Measurements from ENCODE around the gene TFPI.

TFPI gene

GRCh38 chr2:187486241-187486640 lies 68.0 kb downstream of the TFPI start:
- Histone ChIP-seq H3K14ac (ENCODE audit: low read length) (no peak overlapping the region), H3K4me2 (ENCODE audit: insufficient read depth, low read length, poor library complexity, severe bottlenecking) (no peak overlapping the region), H2BK12ac (ENCODE audit: low read length) (no peak overlapping the region), H3K79me1 (ENCODE audit: low read depth, low read length) (no peaks in the 10 kb centered on the region), H4K91ac (ENCODE audit: low read depth, low read length, poor library complexity) (no peak overlapping the region), H3K4me1 (ENCODE audit: control insufficient read depth in 2 of 2, insufficient read depth in 1 of 2, low read depth in 1 of 2, low read length in 2 of 2) (no peaks in the 10 kb centered on the region), H3K18ac (ENCODE audit: low read length) (no peak overlapping the region), H3K27ac (replicated peaks; ENCODE audit: low read length) (no peak overlapping the region), H3K27me3 (ENCODE audit: control insufficient read depth in 3 of 3, insufficient read depth in 3 of 3, low read depth in 1 of 3, low read length in 3 of 3) (no peaks in the 10 kb centered on the region), H2AFZ (ENCODE audit: low read length) (no peak overlapping the region), H2BK120ac (ENCODE audit: low read depth, low read length) (no peak overlapping the region), H3K9ac (ENCODE audit: low read depth, low read length, poor library complexity) (no peak overlapping the region), H2BK5ac (ENCODE audit: low read length) (no peak overlapping the region), H2AK5ac (ENCODE audit: low read depth, low read length) (no peak overlapping the region), H4K8ac (ENCODE audit: low read depth, low read length) (no peak overlapping the region), H3K23ac (ENCODE audit: low read depth, low read length, poor library complexity) (no peak overlapping the region), H2BK15ac (ENCODE audit: low read length) (no peak overlapping the region), H3K36me3 (replicated peaks in 1 of 2; ENCODE audit: control insufficient read depth in 2 of 2, insufficient read depth in 2 of 2, low read length in 2 of 2) (no peaks in the 10 kb centered on the region), H3K9me3 (replicated peaks in 1 of 2; ENCODE audit: control insufficient read depth in 2 of 2, insufficient read depth in 1 of 2, low read depth in 1 of 2, low read length in 2 of 2) (no peaks in the 10 kb centered on the region), H3K4ac (ENCODE audit: low read length) (no peak overlapping the region), H3K4me3 (ENCODE audit: low read length in 2 of 2) (no peak overlapping the region)
- DNase-seq (ENCODE audit: low spot score) = no peak

DNA sequence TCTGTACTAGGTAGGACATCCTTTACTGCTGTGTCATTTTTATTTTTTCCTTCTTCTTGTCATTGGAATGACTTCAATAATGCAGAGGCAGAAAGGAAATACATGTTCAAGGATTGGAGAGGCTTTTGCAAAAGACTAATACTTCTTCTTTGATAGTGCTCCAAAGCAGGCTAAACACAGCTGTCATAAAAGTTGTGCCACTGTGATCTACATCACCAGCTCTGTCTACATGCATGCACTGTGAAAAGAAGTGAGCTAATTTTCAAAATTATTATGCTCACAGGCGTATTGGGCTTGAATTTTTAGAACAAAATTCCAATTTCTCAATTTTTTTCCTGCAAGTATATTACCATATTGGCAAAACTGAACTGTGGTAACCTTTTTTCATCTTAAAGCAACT lies 68.7 kb downstream of the TFPI start:
- no CpG with 5 or more reads among the region's 1 CpG for WGBS, 2 donors (ENCODE audit: extremely low coverage in 2 of 2, insufficient read length in 2 of 2, insufficient replicate concordance in 1 of 2)
- H3K36me3 ChIP-seq (replicated peaks in 1 of 2; ENCODE audit: control insufficient read depth in 2 of 2, insufficient read depth in 2 of 2, low read length in 2 of 2) = no peaks in the 10 kb centered on the region

DNA sequence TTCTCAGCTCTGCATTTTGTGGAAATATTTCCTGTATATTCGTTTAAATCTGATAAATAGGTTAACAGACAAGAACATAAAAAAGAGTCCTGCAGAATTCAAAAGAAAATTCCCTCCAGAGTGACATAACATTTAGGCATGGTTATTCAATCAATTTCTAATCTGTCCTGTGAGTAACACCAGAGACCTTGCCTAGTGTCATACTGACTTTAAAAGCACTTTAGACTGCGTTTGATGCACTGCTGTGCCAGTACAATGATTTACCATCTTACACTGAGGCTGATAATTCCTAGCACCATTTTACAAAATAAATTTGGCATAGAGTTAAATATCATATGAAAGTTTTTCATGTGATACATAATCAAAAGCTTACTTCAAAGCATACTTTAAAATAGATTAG lies 70.7 kb downstream of the TFPI start:
- Histone ChIP-seq H2BK120ac (ENCODE audit: low read depth, low read length) (no peak overlapping the region), H3K4me2 (ENCODE audit: insufficient read depth, low read length, poor library complexity, severe bottlenecking) (no peak overlapping the region), H3K9ac (ENCODE audit: low read depth, low read length, poor library complexity) (no peak overlapping the region), H3K9me3 (replicated peaks in 1 of 2; ENCODE audit: control insufficient read depth in 2 of 2, insufficient read depth in 1 of 2, low read depth in 1 of 2, low read length in 2 of 2) (no peaks in the 10 kb centered on the region), H3K27ac (replicated peaks; ENCODE audit: low read length) (no peak overlapping the region), H3K27me3 (ENCODE audit: control insufficient read depth in 3 of 3, insufficient read depth in 3 of 3, low read depth in 1 of 3, low read length in 3 of 3) (no peaks in the 10 kb centered on the region), H2AFZ (ENCODE audit: low read length) (no peak overlapping the region), H3K14ac (ENCODE audit: low read length) (no peak overlapping the region), H3K18ac (ENCODE audit: low read length) (no peak overlapping the region), H2BK5ac (ENCODE audit: low read length) (no peak overlapping the region), H3K4ac (ENCODE audit: low read length) (no peak overlapping the region), H3K4me1 (ENCODE audit: control insufficient read depth in 2 of 2, insufficient read depth in 1 of 2, low read depth in 1 of 2, low read length in 2 of 2) (no peaks in the 10 kb centered on the region), H4K91ac (ENCODE audit: low read depth, low read length, poor library complexity) (no peak overlapping the region), H2BK15ac (ENCODE audit: low read length) (no peak overlapping the region), H3K4me3 (ENCODE audit: low read length in 2 of 2) (no peak overlapping the region), H3K23ac (ENCODE audit: low read depth, low read length, poor library complexity) (no peak overlapping the region), H3K79me1 (ENCODE audit: low read depth, low read length) (no peaks in the 10 kb centered on the region), H3K36me3 (replicated peaks in 1 of 2; ENCODE audit: control insufficient read depth in 2 of 2, insufficient read depth in 2 of 2, low read length in 2 of 2) (no peaks in the 10 kb centered on the region), H2AK5ac (ENCODE audit: low read depth, low read length) (no peak overlapping the region), H2BK12ac (ENCODE audit: low read length) (no peak overlapping the region), H4K8ac (ENCODE audit: low read depth, low read length) (no peak overlapping the region)
- no peak for DNase-seq (ENCODE audit: low spot score)
- WGBS, 2 donors (ENCODE audit: extremely low coverage in 2 of 2, insufficient read length in 2 of 2, insufficient replicate concordance in 1 of 2) = no CpG with 5 or more reads among the region's 2 CpGs

More for the DNA sequence above, 68.7 kb downstream of the TFPI start:
- no peak overlapping the region for H3K18ac ChIP-seq (ENCODE audit: low read length)
- H2AFZ ChIP-seq (ENCODE audit: low read length) = no peak overlapping the region
- no peaks in the 10 kb centered on the region for H3K4me1 ChIP-seq (ENCODE audit: control insufficient read depth in 2 of 2, insufficient read depth in 1 of 2, low read depth in 1 of 2, low read length in 2 of 2)
- H3K4ac ChIP-seq (ENCODE audit: low read length) = no peak overlapping the region
- no peak overlapping the region for H2BK12ac ChIP-seq (ENCODE audit: low read length)
- no peak overlapping the region for H4K91ac ChIP-seq (ENCODE audit: low read depth, low read length, poor library complexity)
- DNase-seq (ENCODE audit: low spot score) = no peak
- H3K9me3 ChIP-seq (replicated peaks in 1 of 2; ENCODE audit: control insufficient read depth in 2 of 2, insufficient read depth in 1 of 2, low read depth in 1 of 2, low read length in 2 of 2) = no peaks in the 10 kb centered on the region
- H2BK120ac ChIP-seq (ENCODE audit: low read depth, low read length) = no peak overlapping the region
- no peaks in the 10 kb centered on the region for H3K27me3 ChIP-seq (ENCODE audit: control insufficient read depth in 3 of 3, insufficient read depth in 3 of 3, low read depth in 1 of 3, low read length in 3 of 3)
- no peaks in the 10 kb centered on the region for H3K79me1 ChIP-seq (ENCODE audit: low read depth, low read length)
- no peak overlapping the region for H3K4me3 ChIP-seq (ENCODE audit: low read length in 2 of 2)
- no peak overlapping the region for H2BK15ac ChIP-seq (ENCODE audit: low read length)
- no peak overlapping the region for H3K27ac ChIP-seq (replicated peaks; ENCODE audit: low read length)
- no peak overlapping the region for H2AK5ac ChIP-seq (ENCODE audit: low read depth, low read length)
- H3K14ac ChIP-seq (ENCODE audit: low read length) = no peak overlapping the region
- no peak overlapping the region for H3K23ac ChIP-seq (ENCODE audit: low read depth, low read length, poor library complexity)
- H4K8ac ChIP-seq (ENCODE audit: low read depth, low read length) = no peak overlapping the region
- H3K4me2 ChIP-seq (ENCODE audit: insufficient read depth, low read length, poor library complexity, severe bottlenecking) = no peak overlapping the region
- H2BK5ac ChIP-seq (ENCODE audit: low read length) = no peak overlapping the region
- no peak overlapping the region for H3K9ac ChIP-seq (ENCODE audit: low read depth, low read length, poor library complexity)

- Histone ChIP-seq H2BK15ac (ENCODE audit: low read length) (no peak overlapping the region), H4K8ac (ENCODE audit: low read depth, low read length) (no peak overlapping the region), H4K91ac (ENCODE audit: low read depth, low read length, poor library complexity) (no peak overlapping the region), H3K14ac (ENCODE audit: low read length) (no peak overlapping the region), H3K18ac (ENCODE audit: low read length) (no peak overlapping the region), H3K23ac (ENCODE audit: low read depth, low read length, poor library complexity) (no peak overlapping the region), H2AK5ac (ENCODE audit: low read depth, low read length) (no peak overlapping the region), H3K79me1 (ENCODE audit: low read depth, low read length) (no peaks in the 10 kb centered on the region), H2BK120ac (ENCODE audit: low read depth, low read length) (no peak overlapping the region), H3K4me2 (ENCODE audit: insufficient read depth, low read length, poor library complexity, severe bottlenecking) (no peak overlapping the region), H2BK5ac (ENCODE audit: low read length) (no peak overlapping the region), H3K9ac (ENCODE audit: low read depth, low read length, poor library complexity) (no peak overlapping the region), H2AFZ (ENCODE audit: low read length) (no peak overlapping the region), H3K36me3 (replicated peaks in 1 of 2; ENCODE audit: control insufficient read depth in 2 of 2, insufficient read depth in 2 of 2, low read length in 2 of 2) (no peaks in the 10 kb centered on the region), H3K4ac (ENCODE audit: low read length) (no peak overlapping the region), H3K4me3 (ENCODE audit: low read length in 2 of 2) (no peak overlapping the region), H3K4me1 (ENCODE audit: control insufficient read depth in 2 of 2, insufficient read depth in 1 of 2, low read depth in 1 of 2, low read length in 2 of 2) (no peaks in the 10 kb centered on the region), H3K27me3 (ENCODE audit: control insufficient read depth in 3 of 3, insufficient read depth in 3 of 3, low read depth in 1 of 3, low read length in 3 of 3) (no peaks in the 10 kb centered on the region), H3K9me3 (replicated peaks in 1 of 2; ENCODE audit: control insufficient read depth in 2 of 2, insufficient read depth in 1 of 2, low read depth in 1 of 2, low read length in 2 of 2) (no peaks in the 10 kb centered on the region), H2BK12ac (ENCODE audit: low read length) (no peak overlapping the region), H3K27ac (replicated peaks; ENCODE audit: low read length) (no peak overlapping the region)
- WGBS, 2 donors (ENCODE audit: extremely low coverage in 2 of 2, insufficient read length in 2 of 2, insufficient replicate concordance in 1 of 2) = no CpG with 5 or more reads among the region's 5 CpGs
- DNase-seq (ENCODE audit: low spot score) = no peak
Measured at GRCh38 chr2:187482796-187483195, 71.4 kb downstream of the TFPI start.
